Posterior cingulate gyrus (tissue), 11 donors: Measurements from ENCODE around the gene MOV10L1.

Experiments
- DNase-seq, 10 donors: peaks; one replicate each; pipeline versions ENCODE4 v3.0.0 to v3.0.0-alpha.2; 2020 to 2021; ENCODE audit warnings: mixed read lengths in 3 of 10
- intact Hi-C: fragments of 100-400 bp; cut with DNase I; formaldehyde crosslinking; loops from one replicate; pipeline ENCODE4 v1.15.1; 2023

MOV10L1 gene

GRCh38 chr22:50091092-50091768 is 1.4 kb downstream of the MOV10L1 start:
- DNase-seq: peak in 2 of 10 donors; percentile 66 to 75
- intact Hi-C loops: no loop called here

DNA sequence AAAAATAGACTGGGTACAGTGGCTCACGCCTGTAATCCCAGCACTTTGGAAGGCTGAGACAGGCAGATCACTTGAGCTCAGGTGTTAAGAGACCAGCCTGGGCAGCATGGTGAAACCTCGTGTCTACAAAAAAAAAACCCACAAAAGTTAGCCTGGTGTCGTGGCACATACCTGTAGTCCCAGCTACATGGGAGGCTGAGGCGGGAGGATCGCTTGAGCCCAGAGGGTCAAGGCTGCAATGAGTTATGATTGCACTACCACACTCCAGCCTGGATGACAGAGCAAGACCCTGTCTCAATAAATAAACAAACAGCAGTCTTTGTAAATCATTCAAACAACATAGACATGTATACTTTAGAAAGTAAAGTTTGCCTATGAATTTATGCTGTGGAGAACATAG is 2.5 kb downstream of the MOV10L1 start:
- DNase-seq: peak in 2 of 10 donors; percentile 17 to 57

DNA sequence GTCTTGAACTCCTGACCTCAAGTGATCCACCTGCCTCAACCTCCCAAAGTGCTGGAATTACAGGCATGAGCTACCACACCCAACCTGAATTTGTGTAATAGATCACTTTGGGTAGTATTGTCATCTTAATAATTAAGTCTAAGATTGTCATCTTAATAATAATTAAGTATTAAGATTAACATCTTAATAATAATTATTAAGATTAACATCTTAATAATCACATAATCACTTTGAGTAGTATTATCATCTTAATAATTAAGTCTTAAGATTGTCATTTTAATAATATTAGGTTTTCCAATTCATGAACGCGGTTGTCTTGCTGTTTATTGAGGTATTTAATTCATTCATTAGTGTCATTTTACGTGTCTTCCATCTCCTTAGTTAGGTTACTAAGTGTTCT is 8.2 kb downstream of the MOV10L1 start:
- no peak for DNase-seq
- intact Hi-C loops: loop anchor here (1.0 kb wide), 1 partner anchor 40 kb away; the partner anchor contains the start of gene TTLL8

More for the DNA sequence above, 2.5 kb downstream of the MOV10L1 start:
- intact Hi-C loops: no loop called here

DNA sequence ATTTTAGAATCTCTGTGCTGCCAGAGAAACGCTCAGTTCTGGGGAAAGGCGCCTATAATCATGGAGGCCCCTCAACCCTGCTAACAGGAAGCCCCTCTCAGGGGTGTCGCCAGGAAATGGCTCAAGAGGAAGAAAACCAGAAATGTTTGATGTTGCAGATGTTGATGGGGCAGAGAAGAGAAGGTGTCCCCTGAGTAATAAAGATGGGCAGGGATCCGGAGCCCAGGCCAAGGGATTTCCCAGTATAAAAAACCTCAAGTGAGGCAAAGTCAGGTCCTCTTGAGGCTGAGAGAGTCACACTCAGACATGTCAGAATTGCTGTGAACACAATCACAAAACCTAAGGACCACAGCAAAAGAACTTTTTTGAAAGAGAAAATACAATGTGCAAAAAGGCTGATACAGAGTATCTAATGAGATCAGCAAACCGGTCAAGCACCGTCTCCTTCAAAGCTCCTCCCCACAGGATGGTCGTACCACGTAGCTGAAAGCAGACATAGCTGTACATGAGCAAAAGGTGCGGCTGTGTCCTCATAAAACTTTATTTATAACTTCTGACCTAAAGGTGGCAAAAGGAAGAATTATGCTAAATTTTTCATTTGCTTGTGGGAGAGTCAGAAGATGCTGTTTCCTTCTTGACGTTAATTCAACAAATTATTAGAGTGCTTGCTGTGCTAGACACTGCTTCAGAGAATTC is 12.2 kb downstream of the MOV10L1 start:
- DNase-seq: no peak
- intact Hi-C loops: no loop called here

DNA sequence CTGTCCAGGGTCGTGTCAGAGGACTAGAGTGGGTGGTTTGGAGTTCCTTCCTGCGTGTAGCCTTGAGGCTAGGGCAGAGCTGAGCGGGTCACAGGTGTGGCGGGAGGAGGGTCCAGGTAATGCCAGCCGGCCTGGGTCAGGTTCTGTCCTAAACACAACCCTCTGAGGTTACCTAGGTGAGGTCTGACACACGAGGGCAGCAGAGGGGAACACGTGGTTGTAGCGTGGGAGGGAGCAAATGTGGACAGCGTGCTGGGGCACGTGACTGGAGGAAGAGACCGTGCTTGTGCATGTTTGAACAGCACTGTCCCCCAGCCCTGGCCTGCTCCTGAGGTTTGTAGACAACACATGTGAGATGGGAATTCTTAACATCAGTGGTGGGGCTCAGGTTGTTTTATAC is 13.1 kb downstream of the MOV10L1 start:
- intact Hi-C loops: no loop called here
- peak in 1 of 10 donors; percentile 74 for DNase-seq

- intact Hi-C loops: no loop called here
- no peak for DNase-seq
These were observed 14.3 kb downstream of the MOV10L1 start for GRCh38 chr22:50104141-50104544.

GRCh38 chr22:50105208-50106100 is 15.6 kb downstream of the MOV10L1 start:
- intact Hi-C loops: no loop called here
- DNase-seq: no peak

GRCh38 chr22:50107529-50107928 is 17.7 kb downstream of the MOV10L1 start:
- DNase-seq: peak in 1 of 10 donors; percentile 32
- intact Hi-C loops: no loop called here

- intact Hi-C loops: no loop called here
- no peak for DNase-seq
These were observed 21.2 kb downstream of the MOV10L1 start for GRCh38 chr22:50111056-50111455.

GRCh38 chr22:50112151-50113118 is 22.6 kb downstream of the MOV10L1 start:
- intact Hi-C loops: no loop called here
- DNase-seq: peak in 1 of 10 donors; percentile 74

DNA sequence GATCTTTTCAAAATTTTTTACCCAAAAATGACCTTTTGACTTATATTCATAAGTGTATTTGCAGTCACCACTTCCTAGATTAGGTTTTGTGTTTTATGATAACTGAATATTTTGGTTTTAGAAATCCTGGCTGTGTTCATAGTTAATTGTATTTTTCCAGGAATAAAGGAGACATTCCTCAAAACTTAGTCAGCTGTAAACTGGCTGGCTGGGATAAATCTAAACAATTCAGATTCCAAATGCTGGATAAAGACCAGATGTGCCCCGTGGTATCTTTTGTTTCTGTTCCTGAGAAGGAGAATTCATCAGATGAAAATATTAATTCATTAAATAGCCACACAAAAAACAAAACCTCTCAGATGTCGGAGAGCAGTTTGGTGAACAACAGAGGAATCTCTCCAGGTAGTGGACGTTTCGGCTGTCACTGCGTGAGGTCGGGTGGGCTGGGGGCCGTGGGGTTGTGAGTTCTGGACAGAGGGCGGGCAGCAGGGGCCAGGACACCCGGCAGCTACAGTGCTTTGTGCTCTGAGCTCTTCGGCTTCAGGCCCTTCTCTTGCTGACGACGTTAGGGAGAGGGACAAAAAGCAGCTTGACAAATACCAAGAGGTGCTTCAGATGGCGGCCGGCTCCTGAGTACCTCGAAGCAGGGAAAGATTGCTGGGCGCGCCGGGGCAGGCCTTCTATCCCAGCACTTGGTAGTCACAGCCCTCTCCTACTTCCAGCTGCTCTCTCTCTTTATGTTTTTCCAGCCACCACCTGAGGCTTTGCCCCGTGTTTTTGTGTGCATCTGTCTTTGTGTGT is 24.6 kb downstream of the MOV10L1 start:
- no peak for DNase-seq
- intact Hi-C loops: no loop called here

DNA sequence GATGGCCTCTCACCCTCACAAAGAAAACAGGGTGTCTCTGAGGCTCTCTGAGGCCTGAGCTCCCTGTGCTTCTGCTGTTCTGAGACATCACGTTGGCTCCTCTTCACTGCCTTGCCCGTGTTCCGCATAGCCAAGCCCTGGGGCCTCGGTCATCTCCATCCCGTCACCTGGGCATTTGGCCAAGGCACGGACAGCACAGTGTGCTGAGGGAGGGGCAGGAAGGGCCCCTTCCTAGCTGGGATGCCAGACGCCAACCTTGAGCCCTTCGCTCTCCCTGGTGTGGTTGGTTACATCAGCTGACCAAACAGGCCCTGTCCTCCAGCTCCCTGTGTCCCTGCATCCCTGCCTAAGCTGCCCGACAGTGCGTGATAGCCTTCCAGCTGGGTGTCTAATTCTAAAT is 25.9 kb downstream of the MOV10L1 start:
- DNase-seq: peak in 1 of 10 donors; percentile 76
- intact Hi-C loops: no loop called here

DNA sequence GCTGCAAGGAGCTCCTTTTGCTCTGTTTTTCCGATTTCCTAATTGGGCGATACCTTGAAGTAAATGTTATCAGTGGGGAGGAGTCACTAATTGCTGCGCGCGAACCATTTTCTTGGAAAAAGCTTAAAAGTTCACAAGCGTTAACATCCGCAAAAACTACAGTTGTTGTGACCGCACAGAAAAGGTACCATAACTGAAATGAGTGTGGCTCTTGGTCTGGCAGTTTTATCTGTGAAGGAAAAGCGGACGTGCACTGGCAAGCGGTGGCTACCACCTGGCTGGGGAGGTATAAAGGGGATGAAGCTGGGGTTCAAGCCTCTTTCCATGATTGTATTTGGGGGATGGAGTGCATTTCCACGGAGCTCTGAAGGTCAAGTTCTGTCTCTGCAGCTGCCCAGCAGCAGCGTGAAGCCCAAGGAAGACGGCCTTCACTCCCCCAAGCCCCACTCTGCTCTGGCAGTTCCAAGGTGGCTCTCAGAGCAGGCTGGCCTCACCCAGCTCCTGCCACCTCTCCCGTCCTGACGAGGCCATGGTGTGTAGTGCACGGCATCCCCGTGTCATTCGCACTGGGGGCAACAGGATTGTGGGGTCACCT is 27.5 kb downstream of the MOV10L1 start:
- no peak for DNase-seq
- intact Hi-C loops: no loop called here

DNA sequence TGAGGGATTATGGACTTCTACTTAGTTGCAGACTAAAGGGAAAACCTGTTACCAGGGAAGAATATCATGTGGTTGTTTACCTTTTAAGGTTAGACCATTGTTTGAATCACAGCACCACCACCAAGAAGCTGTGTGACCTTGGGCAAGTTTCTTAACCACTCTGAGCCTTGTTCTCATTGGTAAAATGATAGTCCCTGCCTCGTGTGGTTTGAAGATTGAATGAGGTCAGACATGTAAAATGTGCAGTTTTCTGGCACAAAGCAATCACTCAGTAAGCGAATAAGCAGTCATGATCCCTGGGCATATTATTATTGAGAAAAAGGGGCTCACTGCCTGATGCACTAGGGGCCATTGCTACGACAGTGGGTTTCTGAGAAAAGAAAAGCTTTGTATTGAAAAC is 28.3 kb downstream of the MOV10L1 start:
- intact Hi-C loops: no loop called here

DNA sequence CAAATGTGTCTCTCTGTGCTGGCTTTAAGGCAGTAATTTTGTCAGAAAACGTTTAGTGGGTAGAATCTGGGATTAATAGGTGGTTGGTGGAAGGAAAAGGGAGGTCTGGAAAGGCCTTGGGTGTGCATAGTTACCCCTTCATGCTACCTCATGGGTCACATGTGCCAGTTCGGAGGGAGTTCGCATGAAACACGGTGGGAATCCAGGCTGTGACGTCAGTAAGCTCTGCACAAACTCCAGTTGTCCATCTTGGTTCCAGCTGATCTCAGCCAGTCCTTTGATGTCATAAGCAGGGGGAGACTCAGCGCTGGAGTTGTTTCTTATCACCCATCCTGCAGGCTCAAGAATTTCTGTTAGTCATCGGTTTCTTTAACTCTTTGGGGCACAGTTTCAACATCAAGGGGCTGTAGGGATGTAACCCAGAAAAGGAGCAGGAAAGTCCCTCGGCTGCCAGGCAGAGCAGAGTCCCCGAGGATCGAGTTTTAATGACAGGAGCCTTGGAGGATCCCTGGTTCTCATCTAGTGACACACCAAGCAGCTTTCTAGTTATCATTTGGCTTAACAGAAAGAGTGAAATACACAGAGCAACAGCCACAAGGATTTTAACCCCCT is 28.9 kb downstream of the MOV10L1 start:
- intact Hi-C loops: no loop called here
- no peak for DNase-seq

More for the DNA sequence above, 28.3 kb downstream of the MOV10L1 start:
- DNase-seq: no peak

GRCh38 chr22:50119169-50119767 is 29.5 kb downstream of the MOV10L1 start:
- intact Hi-C loops: no loop called here
- no peak for DNase-seq

GRCh38 chr22:50119768-50120251 is 30.0 kb downstream of the MOV10L1 start:
- no peak for DNase-seq
- intact Hi-C loops: no loop called here
